Nephron (organoid): Measurements from ENCODE around the gene ATP6V0A4.

Source experiments
- H3K27ac Mint-ChIP-seq, 3 experiments: 2 replicates each; pipeline ENCODE4 v1.8.0; 2020; ENCODE audit warnings: mixed read lengths in 3 of 3, mild to moderate bottlenecking in 2 of 3, moderate library complexity in 1 of 3
- H3K27me3 Mint-ChIP-seq: 2 replicates; pipeline ENCODE4 v1.8.0; 2021; ENCODE audit warnings: low read depth, mild to moderate bottlenecking, moderate library complexity, mixed read lengths
- H3K36me3 Mint-ChIP-seq: 2 replicates; pipeline ENCODE4 v1.8.0; 2020; ENCODE audit warnings: low read depth, mixed read lengths
- H3K4me1 Mint-ChIP-seq: 2 replicates; pipeline ENCODE4 v1.8.0; 2020; ENCODE audit warnings: mixed read lengths
- H3K4me3 Mint-ChIP-seq, 3 experiments: 2 replicates each; pipeline ENCODE4 v1.8.0; 2020; ENCODE audit warnings: mild to moderate bottlenecking in 3 of 3, mixed read lengths in 3 of 3, moderate library complexity in 2 of 3
- H3K9me3 Mint-ChIP-seq: 2 replicates; pipeline ENCODE4 v1.8.0; 2020; ENCODE audit warnings: mixed read lengths
- CTCF ChIP-seq, 3 experiments: fragments of 200-600 bp; sonication (generic); IDR thresholded peaks; one replicate each; pipeline ENCODE4 v1.5.0; 2021; ENCODE audit warnings: antibody characterized with exemption in 3 of 3; ENCODE audit not compliant: unreplicated experiment in 3 of 3

ATP6V0A4 gene

GRCh38 chr7:138746073-138746472 is 51.9 kb downstream of the ATP6V0A4 start:
- no peak for TF ChIP-seq CTCF (IDR thresholded peaks at IDR 0.05; ENCODE audit: unreplicated experiment in 3 of 3)
- H3K9me3 Mint-ChIP-seq = no peaks in the 10 kb centered on the region
- no peaks in the 10 kb centered on the region for H3K4me1 Mint-ChIP-seq
- H3K27me3 Mint-ChIP-seq = peaks cover 11% of the 10 kb centered on the region
- H3K4me3 Mint-ChIP-seq = no peak overlapping the region
- H3K36me3 Mint-ChIP-seq = no peaks in the 10 kb centered on the region
- H3K27ac Mint-ChIP-seq = no peak overlapping the region

- Mint-ChIP-seq H3K9me3 (no peaks in the 10 kb centered on the region), H3K4me1 (no peaks in the 10 kb centered on the region), H3K27me3 (peaks cover 11% of the 10 kb centered on the region), H3K27ac (no peak overlapping the region), H3K4me3 (no peak overlapping the region), H3K36me3 (no peaks in the 10 kb centered on the region)
- no peak for TF ChIP-seq CTCF (IDR thresholded peaks at IDR 0.05; ENCODE audit: unreplicated experiment in 3 of 3)
Observed at GRCh38 chr7:138745189-138745588, 52.8 kb downstream of the ATP6V0A4 start.

DNA sequence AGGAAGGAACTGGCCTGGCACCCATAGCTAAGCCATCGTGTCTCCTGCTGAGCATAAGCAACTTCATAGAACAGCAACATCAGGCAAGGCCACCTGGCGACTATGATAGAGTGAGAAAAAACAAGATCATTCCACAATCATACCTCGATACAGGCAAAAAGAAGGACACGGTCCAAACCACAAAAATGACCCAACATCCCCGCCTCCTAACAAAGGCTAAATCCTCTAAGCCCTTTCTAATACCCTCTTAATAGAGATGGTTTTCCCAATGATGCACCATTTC is 56.6 kb downstream of the ATP6V0A4 start:
- no peak for TF ChIP-seq CTCF (IDR thresholded peaks at IDR 0.05; ENCODE audit: unreplicated experiment in 3 of 3)
- Mint-ChIP-seq H3K4me3 (no peak overlapping the region), H3K27ac (no peak overlapping the region), H3K9me3 (no peaks in the 10 kb centered on the region), H3K27me3 (peaks cover 11% of the 10 kb centered on the region), H3K4me1 (peaks cover 6% of the 10 kb centered on the region), H3K36me3 (no peaks in the 10 kb centered on the region)

DNA sequence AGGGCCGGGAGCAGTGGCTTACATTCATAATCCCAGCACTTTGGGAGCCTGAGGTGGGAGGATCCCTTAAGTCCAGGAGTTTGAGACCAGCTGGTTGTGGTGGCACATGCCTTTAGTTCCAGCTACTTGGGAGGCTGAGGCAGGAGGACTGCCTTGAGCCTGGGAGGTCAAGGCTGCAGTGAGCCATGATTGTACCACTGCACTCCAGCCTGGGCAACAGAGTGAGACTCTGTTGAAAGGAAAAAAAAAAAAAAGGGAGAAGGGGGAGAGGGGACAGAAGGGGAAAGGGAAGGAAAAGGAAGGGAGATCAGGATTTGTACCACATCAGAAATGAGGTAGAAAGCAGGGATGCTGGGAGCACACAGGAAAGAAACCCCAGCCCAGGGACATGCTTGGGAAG is 58.1 kb downstream of the ATP6V0A4 start:
- H3K36me3 Mint-ChIP-seq = no peaks in the 10 kb centered on the region
- no peak for TF ChIP-seq CTCF (IDR thresholded peaks at IDR 0.05; ENCODE audit: unreplicated experiment in 3 of 3)
- peaks cover 6% of the 10 kb centered on the region for H3K27me3 Mint-ChIP-seq
- no peaks in the 10 kb centered on the region for H3K9me3 Mint-ChIP-seq
- H3K27ac Mint-ChIP-seq = no peak overlapping the region
- H3K4me1 Mint-ChIP-seq = peaks cover 6% of the 10 kb centered on the region
- no peak overlapping the region for H3K4me3 Mint-ChIP-seq

DNA sequence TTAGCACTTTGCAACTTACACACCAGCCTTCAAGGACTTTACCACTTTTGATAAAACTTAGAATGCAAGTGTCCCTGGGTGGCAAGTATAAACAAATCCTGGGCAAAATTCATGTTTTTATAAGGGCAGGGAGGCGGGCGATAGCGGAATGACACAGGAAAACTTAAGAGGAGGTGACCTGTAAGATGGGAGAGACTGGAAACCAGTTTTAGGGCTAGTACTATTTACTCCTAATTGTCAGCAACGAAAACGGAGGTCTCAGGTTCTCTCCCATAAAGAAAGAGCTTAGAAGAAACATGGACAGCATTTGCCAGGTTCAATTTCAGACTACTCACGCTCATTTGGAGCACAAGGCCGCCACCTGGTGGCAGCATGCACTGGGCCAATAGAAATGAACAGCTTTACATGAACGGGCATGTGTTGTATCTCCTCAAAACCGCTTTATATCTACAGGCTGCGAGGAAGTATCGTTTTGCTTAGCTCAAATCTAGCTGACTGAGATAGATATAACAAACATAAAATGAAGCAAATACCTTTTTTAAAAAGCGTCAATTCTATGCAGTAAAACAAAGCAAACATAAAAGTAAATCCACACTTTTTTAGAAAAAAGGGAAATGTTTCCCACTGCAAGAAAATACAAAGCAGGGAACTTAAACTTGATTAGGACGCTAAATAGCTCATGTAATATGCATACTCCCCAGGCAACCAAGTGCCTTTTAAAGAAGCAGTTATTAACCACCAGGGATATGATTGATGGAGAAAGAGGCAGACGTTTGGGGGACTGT is 59.3 kb downstream of the ATP6V0A4 start:
- no peaks in the 10 kb centered on the region for H3K9me3 Mint-ChIP-seq
- no peaks in the 10 kb centered on the region for H3K36me3 Mint-ChIP-seq
- H3K27me3 Mint-ChIP-seq = peaks cover 3% of the 10 kb centered on the region
- H3K4me1 Mint-ChIP-seq = peaks cover 6% of the 10 kb centered on the region
- peak overlapping the region; percentile 2 to 68 (median 32) for H3K27ac Mint-ChIP-seq
- H3K4me3 Mint-ChIP-seq = peak overlapping the region in 1 of 3 experiments; percentile 2
- peak; percentile 89 to 93 (median 91) for TF ChIP-seq CTCF (IDR thresholded peaks at IDR 0.05; ENCODE audit: unreplicated experiment in 3 of 3)

- no peaks in the 10 kb centered on the region for H3K9me3 Mint-ChIP-seq
- H3K36me3 Mint-ChIP-seq = no peaks in the 10 kb centered on the region
- peak overlapping the region; percentile 2 to 68 (median 32) for H3K27ac Mint-ChIP-seq
- H3K4me3 Mint-ChIP-seq = peak overlapping the region in 1 of 3 experiments; percentile 2
- TF ChIP-seq CTCF (IDR thresholded peaks at IDR 0.05; ENCODE audit: unreplicated experiment in 3 of 3) = no peak
- H3K27me3 Mint-ChIP-seq = peaks cover 3% of the 10 kb centered on the region
- H3K4me1 Mint-ChIP-seq = peaks cover 6% of the 10 kb centered on the region
Observed at GRCh38 chr7:138738114-138738513, 59.9 kb downstream of the ATP6V0A4 start.
